Neural progenitor cell (in vitro differentiated cells): ENCODE measurements around the gene SPDYE4. TPM values are rescaled to one million over a fixed set of nuclear protein-coding genes. Genes with fewer than 3 reads are reported as not detected.
A peak's percentile ranks its signal among the peaks of the same experiment; 100 is the strongest.

Experiments used
- DNase-seq: peaks from one replicate; pipeline ENCODE4 v3.0.0-alpha.2; 2016; ENCODE audit warnings: low spot score
- H2AFZ ChIP-seq: fragments of 200-600 bp; sonication (generic); replicated peaks from 2 replicates; pipeline ENCODE4 v1.6.1; 2016; ENCODE audit warnings: antibody characterized with exemption
- H3F3A ChIP-seq: fragments of 200-600 bp; sonication (generic); 2 replicates; pipeline ENCODE4 v1.6.1; 2016; ENCODE audit warnings: antibody characterized with exemption, low read depth
- H3K27ac ChIP-seq: fragments of 200-600 bp; sonication (generic); 2 replicates; pipeline ENCODE4 v1.5.1; 2016; ENCODE audit warnings: mild to moderate bottlenecking
- H3K27me3 ChIP-seq: fragments of 200-600 bp; sonication (generic); 2 replicates; pipeline ENCODE4 v1.6.1; 2016; ENCODE audit warnings: mild to moderate bottlenecking, moderate library complexity
- H3K36me3 ChIP-seq: fragments of 200-600 bp; sonication (generic); 2 replicates; pipeline ENCODE4 v1.5.1; 2016
- H3K4me1 ChIP-seq: fragments of 200-600 bp; sonication (generic); 2 replicates; pipeline ENCODE4 v1.6.1; 2016; ENCODE audit warnings: mixed run types
- H3K4me2 ChIP-seq: fragments of 200-600 bp; sonication (generic); 2 replicates; pipeline ENCODE4 v1.6.1; 2016
- H3K4me3 ChIP-seq: fragments of 200-600 bp; sonication (generic); 2 replicates; pipeline ENCODE4 v1.5.1; 2016
- H3K79me2 ChIP-seq: fragments of 200-600 bp; sonication (generic); 2 replicates; pipeline ENCODE4 v1.6.1; 2016; ENCODE audit warnings: low read depth
- H3K9ac ChIP-seq: fragments of 200-600 bp; sonication (generic); 2 replicates; pipeline ENCODE4 v1.6.1; 2016
- H3K9me3 ChIP-seq: fragments of 200-600 bp; sonication (generic); 2 replicates; pipeline ENCODE4 v1.5.1; 2016; ENCODE audit warnings: low read depth
- H4K20me1 ChIP-seq: fragments of 200-600 bp; sonication (generic); 2 replicates; pipeline ENCODE4 v1.6.1; 2016; ENCODE audit warnings: low read depth
- H3K27ac Mint-ChIP-seq: 3 replicates; pipeline ENCODE4 v1.8.0; 2021; ENCODE audit warnings: mixed read lengths
- H3K27me3 Mint-ChIP-seq: 2 replicates; pipeline ENCODE4 v1.8.0; 2022; ENCODE audit warnings: low read depth, mild to moderate bottlenecking, inconsistent platforms, moderate library complexity, mixed read lengths; ENCODE audit not compliant: insufficient read depth
- H3K36me3 Mint-ChIP-seq: 3 replicates; pipeline ENCODE4 v1.8.0; 2021; ENCODE audit warnings: mixed read lengths
- H3K4me1 Mint-ChIP-seq: 3 replicates; pipeline ENCODE4 v1.8.0; 2021; ENCODE audit warnings: mixed read lengths
- H3K4me3 Mint-ChIP-seq: 3 replicates; pipeline ENCODE4 v1.8.0; 2021; ENCODE audit warnings: mild to moderate bottlenecking, moderate library complexity, mixed read lengths
- H3K9me3 Mint-ChIP-seq: 3 replicates; pipeline ENCODE4 v1.8.0; 2020; ENCODE audit warnings: mixed read lengths
- CTCF ChIP-seq: fragments of 200-600 bp; sonication (generic); IDR thresholded peaks from 2 replicates; pipeline ENCODE4 v1.5.1; 2017; ENCODE audit warnings: antibody characterized with exemption, mild to moderate bottlenecking
- EZH2 ChIP-seq: fragments of 200-600 bp; sonication (generic); IDR thresholded peaks from 2 replicates; pipeline ENCODE4 v1.6.1; 2017; ENCODE audit warnings: antibody characterized with exemption, mild to moderate bottlenecking, moderate library complexity
- EZH2phosphoT487 ChIP-seq: fragments of 200-600 bp; sonication (generic); IDR thresholded peaks from 2 replicates; pipeline ENCODE4 v1.6.1; 2017; ENCODE audit warnings: antibody characterized with exemption
- total RNA-seq: library from RNA; depleted of rRNA; stranded (reverse); fragments of >200 nt; gene quantifications from 2 replicates; pipeline ENCODE4 v1.2.3, GENCODE V29; 2015; ENCODE audit warnings: low replicate concordance

Gene SPDYE4
- total RNA-seq, 1 donor from 2014 or later: not detected

GRCh38 chr17:8791910-8792270 lies 33.5 kb upstream of the SPDYE4 start:
- H3K4me3 Mint-ChIP-seq: no peak overlapping the region
- DNase-seq: no peak
- H3K27ac Mint-ChIP-seq: no peak overlapping the region
- H3K4me1 Mint-ChIP-seq: peaks cover 9% of the 10 kb centered on the region
- TF ChIP-seq EZH2 (no peak), EZH2phosphoT487 (no peak), CTCF (no peak)
- H3K27ac ChIP-seq: no peak overlapping the region
- H3K27me3 ChIP-seq: peaks cover 2% of the 10 kb centered on the region
- H3K9me3 ChIP-seq: no peaks in the 10 kb centered on the region
- no peak overlapping the region for H3K9ac ChIP-seq
- H2AFZ ChIP-seq: no peak overlapping the region
- H3K36me3 Mint-ChIP-seq: no peaks in the 10 kb centered on the region
- peaks cover 6% of the 10 kb centered on the region for H3K4me1 ChIP-seq
- no peak overlapping the region for H3K4me3 ChIP-seq
- no peaks in the 10 kb centered on the region for H3K36me3 ChIP-seq
- H3K27me3 Mint-ChIP-seq: peaks cover 4% of the 10 kb centered on the region
- H3K4me2 ChIP-seq: no peak overlapping the region
- peaks cover 3% of the 10 kb centered on the region for H3K9me3 Mint-ChIP-seq
- no peaks in the 10 kb centered on the region for H3F3A ChIP-seq
- H3K79me2 ChIP-seq: no peaks in the 10 kb centered on the region
- H4K20me1 ChIP-seq: no peaks in the 10 kb centered on the region

- no peak for DNase-seq
- H3K27me3 ChIP-seq: no peaks in the 10 kb centered on the region
- H3K4me1 ChIP-seq: peaks cover 6% of the 10 kb centered on the region
- H3K27ac ChIP-seq: no peak overlapping the region
- H3K9me3 ChIP-seq: no peaks in the 10 kb centered on the region
- H3K4me3 ChIP-seq: no peak overlapping the region
- Mint-ChIP-seq H3K36me3 (no peaks in the 10 kb centered on the region), H3K4me1 (peaks cover 9% of the 10 kb centered on the region), H3K9me3 (peaks cover 3% of the 10 kb centered on the region), H3K4me3 (no peak overlapping the region), H3K27me3 (peaks cover 2% of the 10 kb centered on the region), H3K27ac (no peak overlapping the region)
- no peaks in the 10 kb centered on the region for H4K20me1 ChIP-seq
- no peak overlapping the region for H3K9ac ChIP-seq
- H3K36me3 ChIP-seq: no peaks in the 10 kb centered on the region
- H3F3A ChIP-seq: no peaks in the 10 kb centered on the region
- H3K4me2 ChIP-seq: no peak overlapping the region
- no peak overlapping the region for H2AFZ ChIP-seq
- H3K79me2 ChIP-seq: no peaks in the 10 kb centered on the region
- TF ChIP-seq CTCF (peak; percentile 35), EZH2 (no peak)
These were observed 33.0 kb upstream of the SPDYE4 start for GRCh38 chr17:8791248-8791909.

GRCh38 chr17:8789743-8790142 lies 31.4 kb upstream of the SPDYE4 start:
- Histone ChIP-seq H3K79me2 (no peaks in the 10 kb centered on the region), H3K4me1 (peaks cover 6% of the 10 kb centered on the region), H3K4me2 (no peak overlapping the region), H3K27me3 (no peaks in the 10 kb centered on the region), H3K9me3 (no peaks in the 10 kb centered on the region), H4K20me1 (no peaks in the 10 kb centered on the region), H3K9ac (no peak overlapping the region), H3K4me3 (no peak overlapping the region), H3K27ac (no peak overlapping the region), H3F3A (peaks cover 6% of the 10 kb centered on the region), H3K36me3 (no peaks in the 10 kb centered on the region), H2AFZ (no peak overlapping the region)
- no peak overlapping the region for H3K4me3 Mint-ChIP-seq
- no peak overlapping the region for H3K27ac Mint-ChIP-seq
- H3K4me1 Mint-ChIP-seq: peaks cover 9% of the 10 kb centered on the region
- peaks cover 3% of the 10 kb centered on the region for H3K9me3 Mint-ChIP-seq
- no peak for DNase-seq
- H3K36me3 Mint-ChIP-seq: no peaks in the 10 kb centered on the region
- no peak for TF ChIP-seq EZH2phosphoT487
- no peak for TF ChIP-seq EZH2
- no peak for TF ChIP-seq CTCF
- H3K27me3 Mint-ChIP-seq: peaks cover 2% of the 10 kb centered on the region
